ENCODE results near the gene GSC2.
"Not testable (repeated sequence)": the region's sequence is repeated elsewhere in the genome, so short reads cannot be mapped to it uniquely, and the experiment has no call there.

GSC2 gene

DNA sequence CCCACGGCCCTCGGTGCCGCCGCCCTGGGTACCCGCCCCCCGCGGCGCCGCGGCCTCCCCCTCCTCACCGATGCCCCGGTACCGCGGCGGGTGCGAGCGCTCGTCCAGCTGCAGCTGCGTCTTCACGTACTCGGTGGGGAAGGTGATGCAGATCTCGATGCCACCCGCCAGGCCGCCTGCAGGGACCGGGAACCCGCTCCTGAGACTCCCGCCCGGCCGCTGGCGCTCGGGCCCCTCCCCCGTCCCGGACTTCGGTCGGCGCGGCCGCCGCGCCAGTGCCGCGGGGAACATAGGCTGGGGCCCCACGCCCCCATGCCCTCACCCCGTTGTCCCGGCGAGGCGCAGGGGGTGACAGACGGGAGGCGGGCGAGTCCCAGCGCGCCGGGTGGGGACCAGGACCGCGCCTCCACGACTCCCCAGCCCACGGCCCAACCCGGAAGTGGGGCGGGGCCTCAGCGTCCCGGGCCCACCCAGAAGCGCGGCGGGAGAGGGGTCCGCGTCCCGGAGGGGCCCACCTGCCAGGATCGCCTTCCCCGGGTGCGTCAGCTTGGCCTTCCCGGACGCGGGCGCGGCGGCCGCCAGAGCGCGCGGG lies 28.1 kb upstream of the GSC2 start:
- peak; percentile 65 for DNase-seq (ENCODE audit: low spot score)

- DNase-seq (ENCODE audit: low spot score) = no peak
Measured at GRCh38 chr22:19177164-19178064, 27.3 kb upstream of the GSC2 start.

GRCh38 chr22:19176732-19177131 lies 26.6 kb upstream of the GSC2 start:
- no peak for DNase-seq (ENCODE audit: low spot score)

GRCh38 chr22:19176175-19176643 lies 26.1 kb upstream of the GSC2 start:
- no peak for DNase-seq (ENCODE audit: low spot score)

GRCh38 chr22:19175602-19176174 lies 25.6 kb upstream of the GSC2 start:
- no peak for DNase-seq (ENCODE audit: low spot score)

DNA sequence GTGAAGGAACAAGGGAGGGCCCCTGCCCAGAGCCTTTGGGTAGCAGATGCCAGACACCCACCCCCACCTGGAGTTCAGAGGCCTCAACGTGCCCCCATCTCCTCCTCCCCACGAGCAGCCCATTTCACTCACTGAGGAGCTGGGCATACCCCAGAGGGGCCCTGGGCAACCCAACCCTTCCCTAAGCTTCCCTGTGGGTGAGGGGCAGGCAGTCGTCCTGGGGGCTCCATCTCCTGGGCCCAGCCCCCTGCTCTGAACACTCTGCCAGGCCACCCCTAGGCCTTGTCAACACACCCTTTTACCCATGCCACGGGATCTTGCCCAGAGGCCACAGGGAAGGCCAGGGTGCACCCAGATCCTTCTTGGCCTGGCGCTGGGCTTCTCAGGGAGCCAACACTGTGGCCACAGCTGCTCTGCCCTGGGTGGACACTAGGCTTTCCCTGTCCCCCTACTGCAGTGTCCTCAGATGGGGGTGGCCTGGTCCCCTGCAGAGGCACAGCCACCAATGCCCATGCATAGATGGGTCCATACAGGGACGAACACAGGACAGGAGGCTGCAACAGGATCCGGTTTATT lies 25.0 kb upstream of the GSC2 start:
- no peak for DNase-seq (ENCODE audit: low spot score)

- DNase-seq (ENCODE audit: low spot score) = peak; percentile 73
Measured at GRCh38 chr22:19174106-19175025, 24.3 kb upstream of the GSC2 start.

DNA sequence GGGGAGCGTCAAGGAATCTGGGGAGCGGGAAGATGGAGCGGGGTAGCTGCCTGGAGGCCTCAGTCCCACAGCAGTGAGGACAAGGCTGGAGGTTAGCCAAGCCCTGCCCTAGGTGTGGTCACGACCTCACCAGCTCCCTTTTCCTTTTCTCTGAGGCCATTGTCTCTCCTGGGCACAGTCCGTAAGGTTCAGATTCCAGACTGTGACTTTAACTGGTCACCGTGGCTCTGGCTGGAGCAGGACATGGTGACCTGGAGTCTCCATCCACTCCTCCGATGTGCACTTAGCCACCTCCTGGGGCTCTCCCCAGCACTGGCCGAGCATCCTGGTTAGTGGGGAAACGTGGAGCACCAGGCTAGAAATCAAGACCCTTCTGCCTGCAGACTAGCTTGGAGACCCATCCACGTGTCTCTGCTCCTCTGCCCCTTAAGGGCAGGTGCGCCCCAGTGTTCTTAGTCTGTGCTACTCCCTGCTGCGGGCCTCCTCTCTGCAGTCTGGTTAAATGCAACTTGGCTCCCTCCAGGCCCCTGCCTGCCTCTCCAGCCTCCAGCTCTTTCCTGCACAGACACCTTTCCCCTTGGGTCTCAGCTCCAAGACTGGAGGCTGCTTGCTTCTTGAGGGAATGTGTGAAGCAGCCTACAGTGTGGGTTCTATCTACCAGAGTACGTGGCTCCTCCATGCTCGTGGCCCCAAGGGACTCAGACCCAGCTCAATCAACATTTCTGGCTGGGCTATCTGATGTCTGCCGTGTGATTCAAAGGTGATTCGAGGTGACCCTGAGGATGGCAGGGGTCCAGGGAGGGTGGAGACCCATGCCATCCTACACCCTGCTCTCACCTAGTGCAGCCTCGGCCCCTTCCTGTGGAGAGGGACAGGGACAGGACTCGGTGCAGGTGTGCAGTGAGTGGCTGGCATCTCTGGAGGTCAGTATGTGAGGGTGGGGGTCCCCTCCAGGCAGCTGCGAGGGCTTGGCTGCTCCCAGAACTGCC lies 23.2 kb upstream of the GSC2 start:
- DNase-seq (ENCODE audit: low spot score) = no peak

- no peak for DNase-seq (ENCODE audit: low spot score)
Measured at GRCh38 chr22:19172213-19173046, 22.3 kb upstream of the GSC2 start.

DNA sequence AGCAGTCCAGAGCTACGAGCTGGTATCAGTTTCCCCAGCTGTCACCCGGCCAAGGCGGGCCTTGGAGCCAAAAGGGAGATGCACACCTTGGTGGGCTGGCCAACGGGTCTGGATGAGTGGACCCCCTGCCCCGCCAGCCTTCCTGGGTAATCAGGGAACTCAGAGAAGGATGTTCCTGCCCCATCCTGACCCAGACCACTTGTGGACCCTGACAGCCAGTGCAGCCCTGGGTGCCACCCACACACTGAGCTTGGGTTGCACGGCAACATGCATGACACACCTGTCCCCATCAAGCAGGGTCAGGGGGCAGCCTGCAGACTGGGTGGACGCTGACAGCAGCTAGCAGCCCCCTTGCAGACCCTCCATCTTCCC lies 19.8 kb upstream of the GSC2 start:
- DNase-seq (ENCODE audit: low spot score) = no peak

DNA sequence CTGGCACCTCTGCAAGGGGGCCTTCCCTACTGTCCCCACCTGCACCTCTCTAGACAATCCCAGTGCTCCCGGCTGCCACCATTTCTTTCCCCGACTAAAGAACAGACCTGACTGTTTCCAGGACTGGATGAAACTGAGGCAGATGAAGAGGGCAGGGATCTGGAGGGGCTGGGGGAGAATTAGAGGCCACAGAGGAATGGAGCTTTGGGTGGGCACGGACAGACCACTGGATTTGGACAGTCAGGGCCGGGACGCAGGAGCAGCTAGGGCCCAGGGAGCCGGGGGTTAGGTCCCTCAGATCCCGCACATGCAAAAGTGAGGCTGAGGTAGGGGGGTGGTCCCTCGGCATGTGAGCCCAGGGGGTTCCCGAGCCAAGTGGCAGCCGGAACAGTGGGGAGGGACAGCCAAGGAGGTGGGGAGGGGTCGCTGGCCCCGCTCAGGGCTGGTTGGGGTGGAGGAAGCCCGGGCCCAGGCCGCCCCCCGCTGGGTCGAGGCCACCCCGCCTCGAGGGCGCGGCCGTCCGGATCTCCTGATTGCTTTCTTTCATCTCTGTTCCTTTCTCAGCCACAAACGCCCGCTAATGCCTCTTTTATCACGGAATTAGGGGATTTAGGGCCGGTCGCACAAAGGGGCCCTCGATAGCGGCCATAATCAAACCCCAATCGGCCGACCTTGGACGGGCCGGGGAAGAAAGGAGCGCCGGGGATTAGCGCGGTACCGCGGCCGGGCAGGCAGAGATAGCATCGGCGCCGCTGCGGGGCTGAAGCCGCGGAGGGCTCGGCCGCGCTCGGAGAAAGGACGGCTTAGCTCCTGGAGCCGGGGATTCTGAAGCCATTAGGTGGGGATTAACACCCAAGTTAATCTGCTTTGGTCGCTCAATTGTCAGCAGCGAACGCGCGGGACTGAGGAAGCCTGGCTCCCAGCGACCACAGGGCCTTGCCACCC lies 19.2 kb upstream of the GSC2 start:
- no peak for DNase-seq (ENCODE audit: low spot score)

DNA sequence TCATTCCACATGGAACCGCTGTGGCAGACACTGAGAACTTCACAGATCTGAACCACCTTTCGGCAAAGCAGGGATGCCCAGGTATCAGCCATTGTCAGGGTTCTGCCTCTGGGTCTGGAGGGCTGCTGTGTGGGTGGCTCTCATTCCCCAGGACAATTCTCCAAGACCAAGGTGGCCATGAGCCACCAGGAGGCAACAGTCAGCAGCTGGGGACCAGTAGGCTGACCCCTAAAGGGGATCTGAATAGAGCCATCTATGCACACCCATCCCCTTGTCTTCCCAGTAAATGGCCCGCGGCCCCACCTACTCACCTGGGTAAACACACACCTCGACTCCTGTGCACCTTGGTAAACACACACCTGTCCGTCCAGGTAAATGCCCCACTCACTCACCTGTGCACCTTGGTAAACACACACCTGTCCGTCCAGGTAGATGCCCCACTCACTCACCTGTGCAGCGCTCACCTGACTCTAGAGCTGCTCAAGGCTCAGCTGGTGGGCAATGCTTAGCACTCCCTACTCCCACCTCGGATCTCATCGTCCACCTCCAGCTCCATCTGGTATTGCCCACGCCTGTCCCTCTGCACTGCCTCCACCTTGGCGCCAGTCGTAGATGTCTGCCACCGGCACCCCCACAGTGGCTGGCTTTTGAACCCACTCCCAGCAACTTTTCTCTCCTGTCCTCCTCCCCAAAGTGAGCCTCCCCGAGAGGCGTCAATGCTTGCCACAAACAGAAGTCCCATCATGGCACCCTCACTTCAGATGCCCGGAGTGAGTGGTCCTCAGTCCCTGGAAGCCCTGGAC lies 18.2 kb upstream of the GSC2 start:
- no peak for DNase-seq (ENCODE audit: low spot score)

- no peak for DNase-seq (ENCODE audit: low spot score)
Measured at GRCh38 chr22:19167106-19167869, 17.2 kb upstream of the GSC2 start.

DNA sequence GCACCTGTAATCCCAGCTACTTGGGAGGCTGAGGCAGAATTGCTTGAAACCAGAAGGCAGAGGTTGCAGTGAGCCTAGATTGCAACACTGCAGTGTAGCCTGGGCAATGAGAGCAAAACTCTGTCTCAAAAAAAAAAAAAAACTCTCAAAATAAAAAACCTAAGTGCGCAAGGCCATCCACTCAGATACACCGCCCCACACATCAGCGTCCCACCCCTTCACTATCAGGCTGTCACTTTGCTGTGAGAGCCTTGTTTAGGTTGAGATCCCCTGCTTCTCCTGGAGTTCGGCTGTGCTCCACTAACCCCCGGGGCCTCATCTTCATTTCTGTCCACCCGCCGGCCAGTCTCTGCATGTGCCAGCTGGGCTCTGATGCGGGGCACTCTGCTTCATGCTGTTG lies 16.3 kb upstream of the GSC2 start:
- DNase-seq (ENCODE audit: low spot score) = no peak

DNA sequence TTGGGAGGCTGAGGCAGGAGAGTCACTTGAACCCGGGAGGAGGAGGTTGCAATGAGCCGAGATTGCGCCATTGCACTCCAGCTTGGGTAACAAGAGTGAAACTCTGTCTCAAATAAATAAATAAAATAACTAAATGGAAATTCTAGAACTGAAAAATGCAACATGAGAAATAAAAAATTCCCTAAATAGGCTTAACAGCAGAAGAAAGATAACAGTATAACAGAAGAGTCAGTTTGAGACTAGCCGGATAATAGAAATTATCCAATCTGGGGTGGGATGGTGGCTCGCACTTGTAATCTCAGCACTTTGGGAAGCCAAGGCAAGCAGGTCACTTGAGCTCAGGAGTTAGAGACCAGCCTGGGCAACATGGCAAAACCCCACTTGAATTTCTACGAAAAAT lies 14.3 kb upstream of the GSC2 start:
- DNase-seq (ENCODE audit: low spot score) = no peak

DNA sequence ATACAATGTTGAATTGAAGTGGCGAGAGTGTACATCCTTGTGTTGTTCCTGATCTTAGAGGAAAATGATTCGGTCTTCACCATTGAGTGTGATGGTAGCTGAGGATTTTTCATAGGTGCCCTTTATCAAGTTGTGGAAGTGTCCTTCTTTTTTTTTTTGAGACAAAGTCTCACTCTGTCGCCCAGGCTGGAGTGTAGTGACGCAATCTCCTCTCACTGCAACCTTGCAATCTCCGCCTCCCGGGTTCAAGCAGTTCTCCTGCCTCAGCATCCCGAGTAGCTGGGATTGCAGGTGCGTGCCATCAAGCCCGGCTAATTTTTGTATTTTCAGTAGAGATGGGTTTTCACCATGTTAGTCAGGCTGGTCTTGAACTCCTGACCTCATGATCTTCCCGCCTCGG lies 8.6 kb upstream of the GSC2 start:
- DNase-seq (ENCODE audit: low spot score) = not testable (repeated sequence)

- not testable (repeated sequence) for DNase-seq (ENCODE audit: low spot score)
Measured at GRCh38 chr22:19156109-19156508, 6.0 kb upstream of the GSC2 start.

Measured in NAMALWA (cell line).